Measurements from ENCODE around the gene SELENON. TPM values are rescaled to one million over a fixed set of nuclear protein-coding genes. Genes with fewer than 3 reads are reported as not detected.

The SELENON gene
- total RNA-seq, 3 donors from 2014 or later = 29.6 to 45.1 (median 35.9) TPM

DNA sequence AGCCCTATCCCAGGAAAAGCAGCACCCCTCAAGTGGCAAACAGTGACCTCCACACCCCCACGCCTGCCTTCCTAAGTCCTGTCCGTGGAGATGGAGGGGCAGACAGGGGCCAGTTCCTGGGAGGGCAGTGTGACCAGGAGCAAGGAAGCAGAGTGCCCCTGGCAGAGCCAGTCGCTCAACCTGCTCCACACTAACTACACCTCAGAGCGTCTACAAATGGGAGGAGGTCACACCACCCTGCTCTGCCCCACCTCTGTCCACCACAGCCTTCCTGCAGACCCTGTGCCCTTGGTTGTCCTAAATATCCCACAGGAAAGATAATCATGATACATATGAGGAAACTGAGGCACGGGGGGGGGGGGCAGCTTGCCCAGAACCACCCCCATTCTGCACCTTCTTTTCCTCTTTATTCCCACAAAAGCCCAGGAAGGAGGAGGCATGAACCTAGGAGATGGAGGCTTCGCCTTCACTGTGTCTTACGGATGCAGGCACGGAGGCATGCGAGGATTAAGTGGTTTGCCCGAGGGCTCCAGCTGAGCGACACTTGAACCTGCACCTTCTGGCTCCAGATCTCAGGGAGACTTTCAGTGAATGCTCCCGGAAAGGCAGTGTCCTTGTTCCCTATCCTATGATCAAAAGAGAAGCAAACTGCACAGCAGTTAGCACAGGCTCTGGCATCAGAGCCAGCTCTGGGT lies 42.7 kb upstream of the SELENON start:
- ATAC-seq (no peak), DNase-seq (no peak)
- H3K4me3 ChIP-seq = no peak overlapping the region
- intact Hi-C loops (cut with DNase I, micrococcal nuclease) = no loop called here
- H3K4me1 ChIP-seq (ENCODE audit: low read depth) = no peaks in the 10 kb centered on the region
- TF ChIP-seq, protein P1, sequence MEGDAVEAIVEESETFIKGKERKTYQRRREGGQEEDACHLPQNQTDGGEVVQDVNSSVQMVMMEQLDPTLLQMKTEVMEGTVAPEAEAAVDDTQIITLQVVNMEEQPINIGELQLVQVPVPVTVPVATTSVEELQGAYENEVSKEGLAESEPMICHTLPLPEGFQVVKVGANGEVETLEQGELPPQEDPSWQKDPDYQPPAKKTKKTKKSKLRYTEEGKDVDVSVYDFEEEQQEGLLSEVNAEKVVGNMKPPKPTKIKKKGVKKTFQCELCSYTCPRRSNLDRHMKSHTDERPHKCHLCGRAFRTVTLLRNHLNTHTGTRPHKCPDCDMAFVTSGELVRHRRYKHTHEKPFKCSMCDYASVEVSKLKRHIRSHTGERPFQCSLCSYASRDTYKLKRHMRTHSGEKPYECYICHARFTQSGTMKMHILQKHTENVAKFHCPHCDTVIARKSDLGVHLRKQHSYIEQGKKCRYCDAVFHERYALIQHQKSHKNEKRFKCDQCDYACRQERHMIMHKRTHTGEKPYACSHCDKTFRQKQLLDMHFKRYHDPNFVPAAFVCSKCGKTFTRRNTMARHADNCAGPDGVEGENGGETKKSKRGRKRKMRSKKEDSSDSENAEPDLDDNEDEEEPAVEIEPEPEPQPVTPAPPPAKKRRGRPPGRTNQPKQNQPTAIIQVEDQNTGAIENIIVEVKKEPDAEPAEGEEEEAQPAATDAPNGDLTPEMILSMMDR (IDR thresholded peaks at IDR 0.05) = no peak
- no peaks in the 10 kb centered on the region for H3K36me3 ChIP-seq (ENCODE audit: low read depth)
- H3K9me3 ChIP-seq = no peaks in the 10 kb centered on the region

DNA sequence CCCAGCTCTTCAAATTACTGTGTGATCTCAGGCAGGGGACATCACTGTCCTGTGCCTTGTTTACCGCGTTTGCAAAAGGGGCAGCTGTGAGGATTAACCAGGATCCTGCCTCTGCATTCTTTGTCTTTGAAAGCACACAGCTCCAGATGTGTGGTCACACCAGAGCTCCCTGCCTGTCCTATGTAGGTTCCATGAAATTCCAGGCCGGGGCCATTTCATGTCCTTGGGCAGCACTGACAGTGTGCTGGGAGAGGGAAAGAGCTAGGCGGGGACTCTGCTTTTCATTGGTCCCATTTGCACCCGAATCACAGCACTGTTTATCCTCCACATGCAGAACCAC lies 42.2 kb upstream of the SELENON start:
- Histone ChIP-seq H3K4me3 (no peak overlapping the region), H3K36me3 (ENCODE audit: low read depth) (no peaks in the 10 kb centered on the region), H3K4me1 (ENCODE audit: low read depth) (no peaks in the 10 kb centered on the region), H3K9me3 (no peaks in the 10 kb centered on the region)
- ATAC-seq (no peak), DNase-seq (no peak)
- intact Hi-C loops (cut with DNase I, micrococcal nuclease) = no loop called here
- TF ChIP-seq, protein P1 (IDR thresholded peaks at IDR 0.05) = no peak

DNA sequence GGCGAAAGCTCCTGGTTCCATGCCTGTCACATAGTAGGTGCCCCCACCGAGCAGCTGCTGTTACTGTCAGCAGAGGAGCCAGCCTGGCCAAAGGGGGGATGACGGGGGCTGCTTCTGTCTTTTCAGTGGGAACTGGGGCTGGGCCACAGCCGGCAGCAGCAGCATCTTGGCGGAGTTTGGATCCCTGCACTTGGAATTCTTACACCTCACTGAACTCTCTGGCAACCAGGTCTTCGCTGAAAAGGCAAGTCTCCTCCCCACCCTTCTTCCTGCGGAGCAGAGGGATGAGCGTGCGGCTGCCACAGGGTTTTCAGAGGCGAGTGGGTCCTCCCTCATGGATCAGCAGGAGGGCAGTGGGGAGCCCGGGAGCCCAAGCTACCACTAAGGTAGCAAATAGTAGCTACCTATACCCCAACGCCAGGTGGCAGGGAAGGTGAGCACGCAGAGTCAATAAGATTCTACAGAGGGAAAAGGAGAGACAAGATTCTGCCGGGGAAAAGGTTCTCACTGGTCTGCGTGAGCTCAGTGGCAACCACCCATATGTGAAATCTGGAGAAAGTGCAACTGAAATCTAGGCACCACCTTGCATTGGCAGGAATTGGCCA lies 41.4 kb upstream of the SELENON start:
- Histone ChIP-seq H3K4me3 (no peak overlapping the region), H3K36me3 (ENCODE audit: low read depth) (no peaks in the 10 kb centered on the region), H3K4me1 (ENCODE audit: low read depth) (no peaks in the 10 kb centered on the region), H3K9me3 (no peaks in the 10 kb centered on the region)
- TF ChIP-seq, protein P1 (IDR thresholded peaks at IDR 0.05) = no peak
- intact Hi-C loops (cut with DNase I, micrococcal nuclease) = no loop called here
- ATAC-seq (peak; percentile 55), DNase-seq (peak in 1 of 3 donors; percentile 28)

DNA sequence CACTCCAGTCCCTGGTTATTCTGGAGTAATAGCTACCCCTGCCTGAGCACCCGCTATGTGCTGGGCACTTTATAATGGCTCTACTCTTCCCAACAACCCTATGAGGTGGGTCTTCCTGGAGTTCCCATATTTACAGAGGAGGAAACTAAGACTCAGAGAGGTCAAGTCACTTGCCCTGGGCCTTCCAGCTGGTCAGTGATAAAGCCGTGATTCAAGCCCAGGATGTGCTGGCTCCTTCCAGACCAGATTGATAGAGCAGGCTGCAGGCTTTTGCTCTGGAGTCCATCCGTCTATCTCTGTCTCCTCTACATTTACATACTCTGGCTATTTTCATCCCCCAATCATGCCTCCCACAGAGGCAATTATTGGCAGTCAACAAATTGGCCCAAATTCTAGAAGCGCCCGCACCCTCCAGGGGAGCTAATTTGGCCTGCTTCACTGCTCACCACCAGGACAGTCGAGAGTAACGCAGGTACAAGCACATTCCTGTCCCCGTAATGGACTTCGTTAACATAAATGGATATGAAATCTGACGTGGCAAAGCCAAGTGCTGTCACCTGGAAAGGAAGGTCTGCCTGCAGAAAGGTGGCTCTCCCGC lies 39.8 kb upstream of the SELENON start:
- DNase-seq (no peak), ATAC-seq (no peak)
- Histone ChIP-seq H3K4me3 (no peak overlapping the region), H3K4me1 (ENCODE audit: low read depth) (no peaks in the 10 kb centered on the region), H3K9me3 (no peaks in the 10 kb centered on the region), H3K36me3 (ENCODE audit: low read depth) (no peaks in the 10 kb centered on the region)
- intact Hi-C loops (cut with DNase I, micrococcal nuclease) = no loop called here
- TF ChIP-seq, protein P1 (IDR thresholded peaks at IDR 0.05) = no peak

DNA sequence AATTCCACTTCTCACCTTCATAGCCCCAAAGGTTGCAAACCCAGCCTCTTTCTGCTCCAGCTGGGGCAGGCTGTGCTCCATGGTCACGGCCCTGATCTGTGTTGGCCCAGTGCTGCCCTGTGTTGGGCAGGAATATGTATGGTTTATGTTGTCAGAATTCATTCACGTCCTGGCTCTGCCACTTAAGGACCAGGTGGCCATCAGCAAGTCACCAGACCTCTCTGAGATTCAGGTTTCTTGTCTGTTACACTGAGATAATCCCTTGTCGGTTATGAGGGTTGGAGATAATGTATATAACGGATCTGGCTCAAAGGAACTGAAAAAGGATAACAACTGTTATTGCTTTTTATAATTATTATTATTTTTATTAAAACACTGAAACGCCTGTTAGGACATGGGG lies 39.1 kb upstream of the SELENON start:
- no peak for ATAC-seq
- H3K9me3 ChIP-seq = no peaks in the 10 kb centered on the region
- no peak for DNase-seq
- TF ChIP-seq, protein P1 (IDR thresholded peaks at IDR 0.05) = no peak
- H3K36me3 ChIP-seq (ENCODE audit: low read depth) = no peaks in the 10 kb centered on the region
- intact Hi-C loops (cut with DNase I, micrococcal nuclease) = no loop called here
- no peaks in the 10 kb centered on the region for H3K4me1 ChIP-seq (ENCODE audit: low read depth)
- H3K4me3 ChIP-seq = no peak overlapping the region

Data from mucosa of descending colon (tissue), 3 donors.